Panc1 (cell line): ENCODE measurements around the gene SRCIN1.

ENCODE experiments used
- POLR2AphosphoS5 ChIP-seq: IDR thresholded peaks from 2 replicates; pipeline ENCODE4 v1.6.1; 2012; ENCODE audit warnings: mild to moderate bottlenecking, low read depth, low read length, moderate library complexity
- TCF7L2 ChIP-seq: IDR thresholded peaks from 2 replicates; pipeline ENCODE4 v1.6.1; 2011; ENCODE audit warnings: mild to moderate bottlenecking, low read depth, low read length, inconsistent platforms
- TF ChIP-seq, protein P1 (sequence below): fragments of 450-650 bp; IDR thresholded peaks from 2 replicates; pipeline ENCODE4 v1.5.1; 2017; ENCODE audit warnings: mild to moderate bottlenecking
- TF ChIP-seq, protein P2 (sequence below), 2 experiments: IDR thresholded peaks; 2 replicates each; pipeline ENCODE4 v1.6.1; 2011 to 2012; ENCODE audit warnings: low read depth in 2 of 2, control low read depth in 1 of 2, low read length in 1 of 2, mild to moderate bottlenecking in 1 of 2, moderate library complexity in 1 of 2; ENCODE audit not compliant: insufficient read depth in 1 of 2

DNA sequence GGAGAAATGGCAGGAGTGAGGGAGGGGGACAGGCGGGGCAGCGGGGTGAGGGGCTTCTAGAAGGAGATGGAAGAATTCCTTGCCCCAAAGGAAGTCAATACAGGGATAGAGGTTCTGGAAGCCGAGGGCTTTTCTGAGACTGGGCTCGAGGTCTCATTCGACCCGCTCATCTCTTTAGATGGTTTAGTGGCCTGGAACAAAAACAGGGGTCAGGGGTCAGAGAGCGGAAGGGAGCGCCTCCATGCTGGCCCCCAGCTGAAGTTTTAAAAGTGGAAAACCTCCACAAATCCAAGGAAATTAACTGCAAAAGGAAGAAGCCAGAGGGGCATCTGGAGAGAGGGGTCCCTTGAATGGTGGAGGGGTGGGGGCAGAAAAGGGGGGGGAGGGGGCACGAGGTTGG lies 72.5 kb downstream of the SRCIN1 start:
- TF ChIP-seq, protein P1, sequence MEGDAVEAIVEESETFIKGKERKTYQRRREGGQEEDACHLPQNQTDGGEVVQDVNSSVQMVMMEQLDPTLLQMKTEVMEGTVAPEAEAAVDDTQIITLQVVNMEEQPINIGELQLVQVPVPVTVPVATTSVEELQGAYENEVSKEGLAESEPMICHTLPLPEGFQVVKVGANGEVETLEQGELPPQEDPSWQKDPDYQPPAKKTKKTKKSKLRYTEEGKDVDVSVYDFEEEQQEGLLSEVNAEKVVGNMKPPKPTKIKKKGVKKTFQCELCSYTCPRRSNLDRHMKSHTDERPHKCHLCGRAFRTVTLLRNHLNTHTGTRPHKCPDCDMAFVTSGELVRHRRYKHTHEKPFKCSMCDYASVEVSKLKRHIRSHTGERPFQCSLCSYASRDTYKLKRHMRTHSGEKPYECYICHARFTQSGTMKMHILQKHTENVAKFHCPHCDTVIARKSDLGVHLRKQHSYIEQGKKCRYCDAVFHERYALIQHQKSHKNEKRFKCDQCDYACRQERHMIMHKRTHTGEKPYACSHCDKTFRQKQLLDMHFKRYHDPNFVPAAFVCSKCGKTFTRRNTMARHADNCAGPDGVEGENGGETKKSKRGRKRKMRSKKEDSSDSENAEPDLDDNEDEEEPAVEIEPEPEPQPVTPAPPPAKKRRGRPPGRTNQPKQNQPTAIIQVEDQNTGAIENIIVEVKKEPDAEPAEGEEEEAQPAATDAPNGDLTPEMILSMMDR: no peak
- TF ChIP-seq TCF7L2 (no peak), POLR2AphosphoS5 (no peak)
- TF ChIP-seq, protein P2, sequence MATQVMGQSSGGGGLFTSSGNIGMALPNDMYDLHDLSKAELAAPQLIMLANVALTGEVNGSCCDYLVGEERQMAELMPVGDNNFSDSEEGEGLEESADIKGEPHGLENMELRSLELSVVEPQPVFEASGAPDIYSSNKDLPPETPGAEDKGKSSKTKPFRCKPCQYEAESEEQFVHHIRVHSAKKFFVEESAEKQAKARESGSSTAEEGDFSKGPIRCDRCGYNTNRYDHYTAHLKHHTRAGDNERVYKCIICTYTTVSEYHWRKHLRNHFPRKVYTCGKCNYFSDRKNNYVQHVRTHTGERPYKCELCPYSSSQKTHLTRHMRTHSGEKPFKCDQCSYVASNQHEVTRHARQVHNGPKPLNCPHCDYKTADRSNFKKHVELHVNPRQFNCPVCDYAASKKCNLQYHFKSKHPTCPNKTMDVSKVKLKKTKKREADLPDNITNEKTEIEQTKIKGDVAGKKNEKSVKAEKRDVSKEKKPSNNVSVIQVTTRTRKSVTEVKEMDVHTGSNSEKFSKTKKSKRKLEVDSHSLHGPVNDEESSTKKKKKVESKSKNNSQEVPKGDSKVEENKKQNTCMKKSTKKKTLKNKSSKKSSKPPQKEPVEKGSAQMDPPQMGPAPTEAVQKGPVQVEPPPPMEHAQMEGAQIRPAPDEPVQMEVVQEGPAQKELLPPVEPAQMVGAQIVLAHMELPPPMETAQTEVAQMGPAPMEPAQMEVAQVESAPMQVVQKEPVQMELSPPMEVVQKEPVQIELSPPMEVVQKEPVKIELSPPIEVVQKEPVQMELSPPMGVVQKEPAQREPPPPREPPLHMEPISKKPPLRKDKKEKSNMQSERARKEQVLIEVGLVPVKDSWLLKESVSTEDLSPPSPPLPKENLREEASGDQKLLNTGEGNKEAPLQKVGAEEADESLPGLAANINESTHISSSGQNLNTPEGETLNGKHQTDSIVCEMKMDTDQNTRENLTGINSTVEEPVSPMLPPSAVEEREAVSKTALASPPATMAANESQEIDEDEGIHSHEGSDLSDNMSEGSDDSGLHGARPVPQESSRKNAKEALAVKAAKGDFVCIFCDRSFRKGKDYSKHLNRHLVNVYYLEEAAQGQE (IDR thresholded peaks at IDR 0.05; ENCODE audit: insufficient read depth in 1 of 2, low read depth in 2 of 2, low read length in 1 of 2): no peak
